ENCODE results near the gene CYB5A.
A peak's percentile ranks its signal among the peaks of the same experiment; 100 is the strongest.

Gene CYB5A, protein sequence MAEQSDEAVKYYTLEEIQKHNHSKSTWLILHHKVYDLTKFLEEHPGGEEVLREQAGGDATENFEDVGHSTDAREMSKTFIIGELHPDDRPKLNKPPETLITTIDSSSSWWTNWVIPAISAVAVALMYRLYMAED

DNA sequence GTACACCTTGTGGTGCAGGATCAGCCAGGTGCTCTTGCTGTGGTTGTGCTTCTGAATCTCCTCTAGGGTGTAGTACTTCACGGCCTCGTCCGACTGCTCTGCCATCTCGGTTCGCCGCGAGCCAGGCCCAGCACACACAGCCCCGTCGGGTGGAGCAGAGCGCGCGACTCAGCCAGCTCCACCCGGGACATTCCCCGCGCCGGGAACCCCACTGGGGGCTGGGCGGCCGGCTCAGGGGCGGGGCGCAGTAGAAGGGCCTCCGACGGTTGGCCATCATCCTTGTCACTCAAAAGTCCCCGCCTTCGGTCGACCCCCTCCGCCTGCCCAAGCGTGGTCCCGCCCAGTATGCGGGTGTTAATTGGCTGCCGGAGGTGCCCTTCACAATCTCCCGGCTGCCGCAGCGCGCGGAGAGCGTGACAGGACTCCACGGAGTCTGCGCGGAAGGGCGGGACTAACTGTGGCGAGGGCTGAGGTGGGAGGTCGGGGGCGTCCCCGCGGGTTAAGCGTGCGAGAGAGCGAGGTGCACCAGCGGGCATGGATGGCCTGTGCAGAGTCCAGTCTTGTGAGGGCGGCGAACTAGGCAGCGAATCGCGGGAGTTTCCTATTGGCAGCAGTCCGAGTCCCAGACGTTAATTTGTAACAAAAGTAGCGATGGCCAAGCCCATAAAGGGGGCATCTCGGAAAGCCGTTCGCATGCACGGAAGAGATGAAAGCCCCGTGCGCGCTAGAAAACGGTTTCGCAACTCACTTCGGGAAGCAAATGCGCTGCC lies at the start of gene CYB5A:
CYB5A (minus strand) TSS at position 193 of the 770 bp plus-strand sequence; CDS start at position 105, 88 bp downstream.
- TF ChIP-seq, protein P1, sequence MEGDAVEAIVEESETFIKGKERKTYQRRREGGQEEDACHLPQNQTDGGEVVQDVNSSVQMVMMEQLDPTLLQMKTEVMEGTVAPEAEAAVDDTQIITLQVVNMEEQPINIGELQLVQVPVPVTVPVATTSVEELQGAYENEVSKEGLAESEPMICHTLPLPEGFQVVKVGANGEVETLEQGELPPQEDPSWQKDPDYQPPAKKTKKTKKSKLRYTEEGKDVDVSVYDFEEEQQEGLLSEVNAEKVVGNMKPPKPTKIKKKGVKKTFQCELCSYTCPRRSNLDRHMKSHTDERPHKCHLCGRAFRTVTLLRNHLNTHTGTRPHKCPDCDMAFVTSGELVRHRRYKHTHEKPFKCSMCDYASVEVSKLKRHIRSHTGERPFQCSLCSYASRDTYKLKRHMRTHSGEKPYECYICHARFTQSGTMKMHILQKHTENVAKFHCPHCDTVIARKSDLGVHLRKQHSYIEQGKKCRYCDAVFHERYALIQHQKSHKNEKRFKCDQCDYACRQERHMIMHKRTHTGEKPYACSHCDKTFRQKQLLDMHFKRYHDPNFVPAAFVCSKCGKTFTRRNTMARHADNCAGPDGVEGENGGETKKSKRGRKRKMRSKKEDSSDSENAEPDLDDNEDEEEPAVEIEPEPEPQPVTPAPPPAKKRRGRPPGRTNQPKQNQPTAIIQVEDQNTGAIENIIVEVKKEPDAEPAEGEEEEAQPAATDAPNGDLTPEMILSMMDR (IDR thresholded peaks at IDR 0.05; ENCODE audit: borderline replicate concordance, insufficient read depth, low read depth, low read length): no peak
- peak within 1 kb of the TSS; percentile 92 for H3K4me3 ChIP-seq (ENCODE audit: low read depth, low read length)

DNA sequence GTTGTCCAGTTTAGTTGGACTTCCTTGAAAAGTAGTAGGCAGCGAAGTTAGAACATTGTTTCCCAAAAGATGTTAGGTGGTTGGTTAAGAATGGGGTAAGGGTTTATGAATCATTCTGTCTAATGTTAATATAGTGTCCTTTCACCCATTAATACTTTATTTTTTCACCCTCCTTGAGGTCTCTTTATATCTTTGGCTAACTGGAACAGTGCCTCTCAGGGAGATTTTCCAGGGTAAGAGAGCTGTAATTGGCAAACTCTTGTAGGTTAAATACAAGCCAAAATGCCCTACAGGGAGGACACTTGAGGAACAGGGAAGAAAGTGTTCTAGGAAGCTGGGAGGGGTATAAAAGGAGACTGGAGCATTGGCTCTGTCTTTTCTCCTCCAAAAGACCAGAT lies 46.1 kb upstream of the CYB5A start:
- H3K4me3 ChIP-seq (ENCODE audit: low read depth, low read length): no peak overlapping the region
- TF ChIP-seq, protein P1 (IDR thresholded peaks at IDR 0.05; ENCODE audit: borderline replicate concordance, insufficient read depth, low read depth, low read length): no peak

GRCh38 chr18:74337155-74337911 lies 45.6 kb upstream of the CYB5A start:
- TF ChIP-seq, protein P1 (IDR thresholded peaks at IDR 0.05; ENCODE audit: borderline replicate concordance, insufficient read depth, low read depth, low read length): no peak
- H3K4me3 ChIP-seq (ENCODE audit: low read depth, low read length): no peak overlapping the region

GRCh38 chr18:74336656-74337055 lies 44.9 kb upstream of the CYB5A start:
- TF ChIP-seq, protein P1 (IDR thresholded peaks at IDR 0.05; ENCODE audit: borderline replicate concordance, insufficient read depth, low read depth, low read length): no peak
- no peak overlapping the region for H3K4me3 ChIP-seq (ENCODE audit: low read depth, low read length)

GRCh38 chr18:74334242-74334893 lies 42.6 kb upstream of the CYB5A start:
- no peak overlapping the region for H3K4me3 ChIP-seq (ENCODE audit: low read depth, low read length)
- TF ChIP-seq, protein P1 (IDR thresholded peaks at IDR 0.05; ENCODE audit: borderline replicate concordance, insufficient read depth, low read depth, low read length): no peak

GRCh38 chr18:74333091-74333490 lies 41.3 kb upstream of the CYB5A start:
- no peak overlapping the region for H3K4me3 ChIP-seq (ENCODE audit: low read depth, low read length)
- TF ChIP-seq, protein P1 (IDR thresholded peaks at IDR 0.05; ENCODE audit: borderline replicate concordance, insufficient read depth, low read depth, low read length): no peak
